Suprapubic skin (tissue), 3 donors: ENCODE measurements around the gene SLC23A3.

Experiments used
- POLR2AphosphoS5 ChIP-seq, 3 donors: sonication (generic); formaldehyde crosslinking; IDR thresholded peaks; one replicate each; pipeline ENCODE4 v1.6.1; 2017; ENCODE audit warnings: antibody characterized with exemption in 3 of 3
- TF ChIP-seq, protein P1 (sequence below), 2 donors: fragments of 200-600 bp in 1 of 2; fragments of 450-650 bp in 1 of 2; sonication (generic) in 1 of 2; IDR thresholded peaks; one replicate each; pipeline ENCODE4 v1.5.1; 2016 to 2019; ENCODE audit warnings: antibody characterized with exemption in 2 of 2, mild to moderate bottlenecking in 1 of 2, moderate library complexity in 1 of 2

DNA sequence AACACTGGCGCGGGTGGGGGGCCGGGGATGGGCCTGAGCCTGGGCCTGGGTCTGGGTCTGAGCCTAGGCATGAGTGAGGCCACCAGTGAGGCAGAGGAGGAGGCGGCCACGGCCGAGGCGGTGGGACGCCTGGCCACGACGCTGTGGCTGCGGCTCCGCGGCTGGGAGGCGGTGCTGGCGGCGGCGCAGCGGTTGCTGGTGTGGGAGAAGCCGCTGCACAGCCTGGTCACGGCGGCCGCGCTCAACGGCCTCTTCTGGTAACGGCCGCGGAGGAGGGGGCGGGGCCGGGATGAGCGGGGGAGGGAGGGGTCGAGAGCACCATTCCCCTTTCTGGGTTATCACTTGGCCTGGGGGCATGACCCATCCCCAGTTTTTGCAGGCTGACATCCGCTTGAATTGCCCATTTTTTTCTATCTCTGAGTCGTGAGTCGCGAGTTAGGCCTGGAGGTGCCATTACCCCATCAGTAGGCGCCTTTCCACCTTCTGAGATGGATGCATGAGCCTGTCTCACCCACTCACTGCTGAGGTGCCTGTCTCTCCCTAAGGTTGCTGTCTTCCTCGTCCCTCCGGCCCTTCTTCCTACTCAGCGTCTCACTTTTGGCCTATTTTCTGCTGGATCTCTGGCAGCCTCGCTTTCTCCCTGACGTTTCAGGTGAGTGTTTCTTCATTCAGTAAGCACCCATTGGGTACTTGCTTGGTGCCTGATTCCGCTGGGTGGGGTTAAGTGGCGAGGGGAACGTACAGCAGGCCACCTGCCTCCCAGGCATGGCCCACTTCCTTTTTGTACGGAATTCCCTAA lies 8.7 kb upstream of the SLC23A3 start:
- TF ChIP-seq, protein P1, sequence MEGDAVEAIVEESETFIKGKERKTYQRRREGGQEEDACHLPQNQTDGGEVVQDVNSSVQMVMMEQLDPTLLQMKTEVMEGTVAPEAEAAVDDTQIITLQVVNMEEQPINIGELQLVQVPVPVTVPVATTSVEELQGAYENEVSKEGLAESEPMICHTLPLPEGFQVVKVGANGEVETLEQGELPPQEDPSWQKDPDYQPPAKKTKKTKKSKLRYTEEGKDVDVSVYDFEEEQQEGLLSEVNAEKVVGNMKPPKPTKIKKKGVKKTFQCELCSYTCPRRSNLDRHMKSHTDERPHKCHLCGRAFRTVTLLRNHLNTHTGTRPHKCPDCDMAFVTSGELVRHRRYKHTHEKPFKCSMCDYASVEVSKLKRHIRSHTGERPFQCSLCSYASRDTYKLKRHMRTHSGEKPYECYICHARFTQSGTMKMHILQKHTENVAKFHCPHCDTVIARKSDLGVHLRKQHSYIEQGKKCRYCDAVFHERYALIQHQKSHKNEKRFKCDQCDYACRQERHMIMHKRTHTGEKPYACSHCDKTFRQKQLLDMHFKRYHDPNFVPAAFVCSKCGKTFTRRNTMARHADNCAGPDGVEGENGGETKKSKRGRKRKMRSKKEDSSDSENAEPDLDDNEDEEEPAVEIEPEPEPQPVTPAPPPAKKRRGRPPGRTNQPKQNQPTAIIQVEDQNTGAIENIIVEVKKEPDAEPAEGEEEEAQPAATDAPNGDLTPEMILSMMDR (IDR thresholded peaks at IDR 0.05) = no peak
- TF ChIP-seq POLR2AphosphoS5 (IDR thresholded peaks at IDR 0.05) = no peak
